ENCODE measurements around the gene UBTF. TPM values are rescaled to one million over a fixed set of nuclear protein-coding genes. Genes with fewer than 3 reads are reported as not detected.

UBTF gene
- total RNA-seq, 3 donors from 2014 or later = 50.1 to 65.1 (median 60.6) TPM

DNA sequence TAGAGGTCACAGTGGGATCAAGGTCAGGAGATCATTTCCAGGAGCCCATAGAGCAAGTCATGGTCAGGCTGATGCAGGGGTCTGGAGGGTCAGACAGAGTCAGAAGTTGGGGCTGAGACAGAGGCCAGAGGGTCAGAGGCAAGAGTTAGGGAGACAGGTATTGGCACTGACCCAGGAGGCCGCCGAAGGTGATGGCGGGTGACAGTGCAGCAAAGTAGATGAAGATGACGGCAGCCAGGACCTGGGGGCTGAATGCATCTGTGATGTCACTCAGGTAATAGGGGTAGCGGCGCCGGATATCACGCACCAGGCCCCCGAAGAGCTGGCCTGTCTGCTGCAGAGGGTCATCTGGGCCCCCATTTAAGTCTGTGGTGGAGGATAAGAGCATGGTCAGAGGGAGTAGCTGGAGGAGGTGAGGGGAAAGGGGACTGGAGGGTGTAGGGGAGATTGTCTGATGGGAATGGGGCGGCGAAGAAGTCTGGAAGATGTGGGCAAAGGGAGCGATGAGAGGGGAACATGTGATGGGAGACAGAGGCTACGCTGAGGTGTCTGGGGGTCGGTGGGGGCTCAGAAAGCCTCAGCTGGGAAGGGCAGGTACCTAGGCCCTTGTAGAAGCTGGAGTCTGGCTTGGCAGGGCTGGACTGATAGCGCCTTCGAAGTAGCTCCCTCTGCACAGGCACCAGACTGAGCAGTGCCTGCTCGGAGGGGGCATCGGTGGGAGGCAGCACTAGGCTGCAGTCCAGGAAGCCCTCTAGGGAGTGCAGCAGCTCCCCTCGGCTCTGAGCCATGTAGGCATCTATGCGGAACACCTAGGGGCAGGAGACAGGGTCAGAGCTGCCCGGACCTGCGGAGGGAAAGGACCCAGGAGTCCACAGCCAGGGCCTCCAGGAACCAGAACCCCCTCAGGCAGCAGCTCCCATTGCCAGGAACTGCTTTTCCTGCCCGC is 38.6 kb upstream of the UBTF start:
- H3K4me3 ChIP-seq = no peak overlapping the region
- H3K4me1 ChIP-seq = no peaks in the 10 kb centered on the region
- no peaks in the 10 kb centered on the region for H3K27me3 ChIP-seq
- no peak overlapping the region for H3K27ac ChIP-seq
- DNase-seq (ENCODE audit: low spot score in 2 of 2) = no peak
- intact Hi-C loops (cut with DNase I; ENCODE audit: low total_unique reads) = no loop called here
- TF ChIP-seq POLR2AphosphoS5 (IDR thresholded peaks at IDR 0.05) (no peak), CTCF (IDR thresholded peaks at IDR 0.05) (no peak), POLR2A (IDR thresholded peaks at IDR 0.05) (no peak)
- H3K9me3 ChIP-seq = no peaks in the 10 kb centered on the region
- H3K36me3 ChIP-seq = no peaks in the 10 kb centered on the region

GRCh38 chr17:44256671-44257070 is 37.2 kb upstream of the UBTF start:
- Histone ChIP-seq H3K4me3 (no peak overlapping the region), H3K27me3 (no peaks in the 10 kb centered on the region), H3K27ac (no peak overlapping the region), H3K4me1 (no peaks in the 10 kb centered on the region), H3K36me3 (no peaks in the 10 kb centered on the region), H3K9me3 (no peaks in the 10 kb centered on the region)
- TF ChIP-seq POLR2AphosphoS5 (IDR thresholded peaks at IDR 0.05) (no peak), CTCF (IDR thresholded peaks at IDR 0.05) (no peak), POLR2A (IDR thresholded peaks at IDR 0.05) (no peak)
- DNase-seq (ENCODE audit: low spot score in 2 of 2) = no peak
- intact Hi-C loops (cut with DNase I; ENCODE audit: low total_unique reads) = no loop called here

DNA sequence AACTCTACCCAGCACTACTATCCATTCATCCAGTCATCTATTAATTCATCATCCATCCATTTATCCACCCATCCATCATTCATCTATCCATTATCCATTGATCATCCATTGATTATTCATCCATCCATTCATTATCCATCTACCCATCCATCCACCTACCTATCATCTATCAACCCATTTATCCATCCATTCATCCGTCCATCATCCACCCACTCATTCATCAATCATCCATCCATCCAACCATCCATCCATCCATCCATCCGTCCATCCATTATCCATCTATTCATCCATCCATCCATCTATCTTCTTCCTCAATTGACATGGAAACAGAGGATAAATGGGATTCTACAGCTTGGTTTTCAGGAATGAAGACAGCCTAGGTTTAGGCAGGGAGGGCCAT is 36.4 kb upstream of the UBTF start:
- TF ChIP-seq CTCF (IDR thresholded peaks at IDR 0.05) = no peak
- no peak for TF ChIP-seq POLR2A (IDR thresholded peaks at IDR 0.05)
- no peak for DNase-seq (ENCODE audit: low spot score in 2 of 2)
- Histone ChIP-seq H3K36me3 (no peaks in the 10 kb centered on the region), H3K4me1 (no peaks in the 10 kb centered on the region), H3K9me3 (no peaks in the 10 kb centered on the region), H3K27ac (no peak overlapping the region), H3K27me3 (no peaks in the 10 kb centered on the region), H3K4me3 (no peak overlapping the region)
- intact Hi-C loops (cut with DNase I; ENCODE audit: low total_unique reads) = no loop called here

GRCh38 chr17:44254361-44255095 is 35.1 kb upstream of the UBTF start:
- no peaks in the 10 kb centered on the region for H3K4me1 ChIP-seq
- DNase-seq (ENCODE audit: low spot score in 2 of 2) = no peak
- no peak overlapping the region for H3K27ac ChIP-seq
- intact Hi-C loops (cut with DNase I; ENCODE audit: low total_unique reads) = no loop called here
- H3K4me3 ChIP-seq = no peak overlapping the region
- TF ChIP-seq CTCF (IDR thresholded peaks at IDR 0.05) (no peak), POLR2AphosphoS5 (IDR thresholded peaks at IDR 0.05) (no peak), POLR2A (IDR thresholded peaks at IDR 0.05) (no peak)
- H3K27me3 ChIP-seq = no peaks in the 10 kb centered on the region
- H3K36me3 ChIP-seq = no peaks in the 10 kb centered on the region
- no peaks in the 10 kb centered on the region for H3K9me3 ChIP-seq

- Histone ChIP-seq H3K4me1 (no peaks in the 10 kb centered on the region), H3K36me3 (no peaks in the 10 kb centered on the region), H3K4me3 (no peak overlapping the region), H3K9me3 (no peaks in the 10 kb centered on the region), H3K27ac (no peak overlapping the region), H3K27me3 (no peaks in the 10 kb centered on the region)
- DNase-seq (ENCODE audit: low spot score in 2 of 2) = no peak
- no peak for TF ChIP-seq POLR2AphosphoS5 (IDR thresholded peaks at IDR 0.05)
- TF ChIP-seq CTCF (IDR thresholded peaks at IDR 0.05) = no peak
- no peak for TF ChIP-seq POLR2A (IDR thresholded peaks at IDR 0.05)
- intact Hi-C loops (cut with DNase I; ENCODE audit: low total_unique reads) = no loop called here
Measured at GRCh38 chr17:44253006-44253405, 33.5 kb upstream of the UBTF start.

Measured in breast epithelium (tissue), 4 donors.